Measurements from ENCODE around the gene NAT16. TPM values are rescaled to one million over a fixed set of nuclear protein-coding genes. Genes with fewer than 3 reads are reported as not detected.

The NAT16 gene
- total and polyA plus RNA-seq, 2 experiments from 2014 or later: 0.21 to 0.31 TPM

GRCh38 chr7:101223528-101223927, 43.4 kb upstream of the NAT16 start (continued):
- TF ChIP-seq ETS1 (IDR thresholded peaks at IDR 0.05) (no peak), NANOG (IDR thresholded peaks at IDR 0.05; ENCODE audit: borderline replicate concordance) (no peak), ZNF462 (CRISPR knock-in tag; IDR thresholded peaks at IDR 0.05) (no peak), POLR2AphosphoS5 (IDR thresholded peaks at IDR 0.05; ENCODE audit: low read depth) (no peak)

- Histone ChIP-seq H3K79me2 (replicated peaks; ENCODE audit: insufficient read depth) (peaks cover 26% of the 10 kb centered on the region), H4K20me1 (replicated peaks; ENCODE audit: insufficient read depth) (peaks cover 4% of the 10 kb centered on the region; the same call in 1 of the 2 replicates), H3K9me2 (ENCODE audit: insufficient read depth) (no peaks in the 10 kb centered on the region), H3K27me3 (ENCODE audit: insufficient read depth) (no peaks in the 10 kb centered on the region), H3K4me2 (0 out of 2 replicates have a peak overlapping the region, but pooled peaks have one; percentile 32), H3F3A (replicated peaks; ENCODE audit: low read depth) (no peaks in the 10 kb centered on the region), H3K4me1 (ENCODE audit: insufficient read depth) (peaks cover 5% of the 10 kb centered on the region), H3K27ac (ENCODE audit: low read depth) (no peak overlapping the region; the same call in 1 of the 2 replicates), H2AFZ (no peak overlapping the region), H3K4me3 (no peak overlapping the region), H3K36me3 (ENCODE audit: insufficient read depth) (peaks cover 12% of the 10 kb centered on the region; the same call in 1 of the 2 replicates)
- H3K36me3 Mint-ChIP-seq (ENCODE audit: low read depth): peaks cover 36% of the 10 kb centered on the region
- H3K4me1 Mint-ChIP-seq: peaks cover 14% of the 10 kb centered on the region
- no peak for ATAC-seq
- H3K9me3 Mint-ChIP-seq: no peaks in the 10 kb centered on the region
- no peak overlapping the region; the same call in 2 of the 3 replicates for H3K4me3 Mint-ChIP-seq
- H3K27me3 Mint-ChIP-seq (ENCODE audit: insufficient read depth, low read depth, poor library complexity): peaks cover 13% of the 10 kb centered on the region
- no peak overlapping the region; the same call in 1 of the 2 replicates for H3K27ac Mint-ChIP-seq
- DNase-seq (ENCODE audit: low spot score): no peak
- no peak for TF ChIP-seq ZNF114 (CRISPR knock-in tag; IDR thresholded peaks at IDR 0.05)
- no peak for TF ChIP-seq NANOG (IDR thresholded peaks at IDR 0.05; ENCODE audit: borderline replicate concordance)
- no peak for TF ChIP-seq POLR2AphosphoS5 (IDR thresholded peaks at IDR 0.05; ENCODE audit: low read depth)
- no peak for TF ChIP-seq STAT1 (IDR thresholded peaks at IDR 0.05; ENCODE audit: unreplicated experiment)
- no peak for TF ChIP-seq CREB1 (CRISPR knock-in tag; IDR thresholded peaks at IDR 0.05; ENCODE audit: low read depth)
- TF ChIP-seq EZH2phosphoT487 (IDR thresholded peaks at IDR 0.05; ENCODE audit: unreplicated experiment): no peak
- TF ChIP-seq ZNF462 (CRISPR knock-in tag; IDR thresholded peaks at IDR 0.05): no peak
These were observed 42.3 kb upstream of the NAT16 start for GRCh38 chr7:101222275-101222830.
